ENCODE measurements around the gene ADD2. TPM values are rescaled to one million over a fixed set of nuclear protein-coding genes. Genes with fewer than 3 reads are reported as not detected.
"Not testable (repeated sequence)": the region's sequence is repeated elsewhere in the genome, so short reads cannot be mapped to it uniquely, and the experiment has no call there.

The ADD2 gene
- total RNA-seq, 6 experiments from 2014 or later, result not detected

DNA sequence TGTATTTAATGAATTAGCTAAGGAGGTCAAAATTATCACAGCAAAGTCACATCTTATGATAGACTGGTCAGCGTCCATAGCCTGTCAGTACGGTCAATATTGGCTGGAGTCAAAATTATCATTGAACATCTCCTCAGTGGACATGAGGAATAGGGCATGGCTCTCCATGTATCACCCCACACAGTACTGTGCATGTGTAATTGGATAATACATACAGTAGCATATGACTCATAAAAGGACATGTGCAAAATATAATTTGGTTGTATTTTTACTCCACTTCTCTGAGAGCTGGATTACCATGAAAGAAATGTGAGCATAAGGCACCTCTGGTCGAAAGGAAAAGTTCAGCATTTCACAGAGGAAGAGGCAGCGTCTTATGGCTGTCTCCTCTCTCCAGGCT, 24.9 kb downstream of the ADD2 start:
- TF ChIP-seq, protein P1, sequence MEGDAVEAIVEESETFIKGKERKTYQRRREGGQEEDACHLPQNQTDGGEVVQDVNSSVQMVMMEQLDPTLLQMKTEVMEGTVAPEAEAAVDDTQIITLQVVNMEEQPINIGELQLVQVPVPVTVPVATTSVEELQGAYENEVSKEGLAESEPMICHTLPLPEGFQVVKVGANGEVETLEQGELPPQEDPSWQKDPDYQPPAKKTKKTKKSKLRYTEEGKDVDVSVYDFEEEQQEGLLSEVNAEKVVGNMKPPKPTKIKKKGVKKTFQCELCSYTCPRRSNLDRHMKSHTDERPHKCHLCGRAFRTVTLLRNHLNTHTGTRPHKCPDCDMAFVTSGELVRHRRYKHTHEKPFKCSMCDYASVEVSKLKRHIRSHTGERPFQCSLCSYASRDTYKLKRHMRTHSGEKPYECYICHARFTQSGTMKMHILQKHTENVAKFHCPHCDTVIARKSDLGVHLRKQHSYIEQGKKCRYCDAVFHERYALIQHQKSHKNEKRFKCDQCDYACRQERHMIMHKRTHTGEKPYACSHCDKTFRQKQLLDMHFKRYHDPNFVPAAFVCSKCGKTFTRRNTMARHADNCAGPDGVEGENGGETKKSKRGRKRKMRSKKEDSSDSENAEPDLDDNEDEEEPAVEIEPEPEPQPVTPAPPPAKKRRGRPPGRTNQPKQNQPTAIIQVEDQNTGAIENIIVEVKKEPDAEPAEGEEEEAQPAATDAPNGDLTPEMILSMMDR (IDR thresholded peaks at IDR 0.05), result no peak
- no peaks in the 10 kb centered on the region for H3K9me3 Mint-ChIP-seq
- DNase-seq, result no peak
- no peaks in the 10 kb centered on the region for H3K36me3 Mint-ChIP-seq (ENCODE audit: low read depth)
- H3K4me3 Mint-ChIP-seq, result no peak overlapping the region
- H3K27me3 Mint-ChIP-seq (ENCODE audit: insufficient read depth), result peaks cover 8% of the 10 kb centered on the region
- no peaks in the 10 kb centered on the region for H3K4me1 Mint-ChIP-seq (ENCODE audit: low read depth)
- no peak overlapping the region for H3K27ac Mint-ChIP-seq

DNA sequence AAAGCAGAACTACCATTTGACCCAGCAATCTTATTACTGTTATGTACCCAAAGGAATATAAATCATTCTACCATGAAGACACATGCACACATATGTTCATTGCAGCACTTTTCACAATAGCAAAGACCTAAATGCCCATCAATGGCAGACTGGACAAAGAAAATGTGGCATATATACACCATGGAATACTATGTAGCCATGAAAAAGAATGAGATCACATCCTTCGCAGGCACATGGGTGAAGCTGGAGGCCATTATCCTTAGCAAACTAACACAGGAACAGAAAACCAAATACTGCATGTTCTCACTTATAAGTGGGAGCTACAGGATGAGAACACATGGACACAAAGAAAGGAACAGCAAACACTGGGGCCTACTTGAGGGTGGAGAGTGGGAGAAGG, 28.5 kb downstream of the ADD2 start:
- not testable (repeated sequence) for H3K4me3 Mint-ChIP-seq; H3K9me3 Mint-ChIP-seq; H3K27me3 Mint-ChIP-seq (ENCODE audit: insufficient read depth); H3K4me1 Mint-ChIP-seq (ENCODE audit: low read depth); DNase-seq; H3K27ac Mint-ChIP-seq; H3K36me3 Mint-ChIP-seq (ENCODE audit: low read depth)

DNA sequence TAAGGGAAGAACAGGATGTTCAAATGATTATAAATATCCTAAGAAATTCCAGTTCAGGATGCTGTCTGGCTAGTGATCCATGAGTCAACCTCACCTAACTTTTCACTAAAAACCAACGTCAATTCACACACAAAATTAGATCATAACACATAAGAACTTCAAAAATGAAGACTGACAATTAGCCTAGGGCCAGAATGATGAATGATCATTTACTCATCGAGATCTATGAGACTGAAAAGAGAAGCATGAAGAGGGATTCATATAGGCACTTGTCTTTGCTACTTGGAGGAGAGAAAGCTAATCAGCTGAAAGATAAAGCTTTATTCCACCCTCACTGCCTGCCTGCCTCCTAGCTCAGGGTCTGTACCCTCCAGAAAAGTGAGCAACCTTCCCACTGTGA, 29.8 kb downstream of the ADD2 start:
- Mint-ChIP-seq H3K4me3 (no peak overlapping the region), H3K9me3 (no peaks in the 10 kb centered on the region), H3K4me1 (ENCODE audit: low read depth) (no peaks in the 10 kb centered on the region), H3K36me3 (ENCODE audit: low read depth) (no peaks in the 10 kb centered on the region), H3K27me3 (ENCODE audit: insufficient read depth) (peaks cover 10% of the 10 kb centered on the region), H3K27ac (no peak overlapping the region)
- TF ChIP-seq, protein P1 (IDR thresholded peaks at IDR 0.05), result no peak
- DNase-seq, result no peak

DNA sequence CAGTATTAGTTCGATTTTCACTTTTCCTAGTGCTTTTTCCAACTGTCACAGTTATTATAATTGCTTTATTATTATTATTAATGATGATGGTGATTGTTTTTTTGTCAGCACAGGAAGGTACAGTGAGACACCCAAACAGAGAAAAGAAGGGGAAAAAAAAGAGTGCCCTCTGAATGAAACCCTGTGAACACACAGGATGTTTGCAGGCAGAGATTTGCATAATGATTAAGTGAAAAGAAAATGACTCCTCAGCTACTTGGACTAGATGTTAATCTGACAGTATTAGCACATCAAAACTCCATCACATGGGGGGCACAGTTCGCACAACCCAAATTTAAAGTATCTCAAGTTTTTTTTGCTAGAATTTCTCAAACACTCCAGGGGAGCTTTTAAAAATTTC, 32.9 kb downstream of the ADD2 start:
- Mint-ChIP-seq H3K9me3 (no peaks in the 10 kb centered on the region), H3K4me3 (no peak overlapping the region), H3K27ac (no peak overlapping the region), H3K36me3 (ENCODE audit: low read depth) (no peaks in the 10 kb centered on the region), H3K27me3 (ENCODE audit: insufficient read depth) (peaks cover 16% of the 10 kb centered on the region), H3K4me1 (ENCODE audit: low read depth) (no peaks in the 10 kb centered on the region)
- no peak for DNase-seq
- TF ChIP-seq, protein P1 (IDR thresholded peaks at IDR 0.05), result no peak

DNA sequence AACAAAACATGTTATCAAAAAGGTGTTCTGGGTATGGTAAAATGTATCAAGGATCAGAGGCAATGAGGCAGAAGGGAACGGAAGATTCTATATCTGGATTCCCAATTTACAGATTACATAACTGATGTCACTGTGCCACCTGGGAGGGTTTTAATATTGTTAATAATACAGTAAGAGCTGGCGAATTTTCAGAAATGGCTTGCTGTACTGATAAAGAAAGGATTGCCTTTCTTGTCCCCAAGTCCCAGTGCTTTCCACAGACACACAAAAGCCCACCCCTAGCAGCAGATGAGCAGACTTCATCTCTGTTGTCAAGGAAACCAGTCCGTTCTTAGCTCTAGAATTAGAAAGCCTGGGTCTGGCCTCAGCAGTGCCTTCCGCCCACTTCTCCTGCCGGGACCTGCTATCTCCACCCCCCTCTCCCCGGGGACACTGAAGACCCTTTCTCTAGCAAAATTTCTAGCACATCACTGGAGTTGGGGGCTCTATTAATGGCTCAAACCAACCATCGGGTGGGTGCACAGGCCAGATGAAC, 34.3 kb downstream of the ADD2 start:
- no peak for DNase-seq
- Mint-ChIP-seq H3K27ac (no peak overlapping the region), H3K4me3 (no peak overlapping the region), H3K36me3 (ENCODE audit: low read depth) (no peaks in the 10 kb centered on the region), H3K4me1 (ENCODE audit: low read depth) (no peaks in the 10 kb centered on the region), H3K27me3 (ENCODE audit: insufficient read depth) (peaks cover 20% of the 10 kb centered on the region), H3K9me3 (no peaks in the 10 kb centered on the region)
- TF ChIP-seq, protein P1 (IDR thresholded peaks at IDR 0.05), result no peak

DNA sequence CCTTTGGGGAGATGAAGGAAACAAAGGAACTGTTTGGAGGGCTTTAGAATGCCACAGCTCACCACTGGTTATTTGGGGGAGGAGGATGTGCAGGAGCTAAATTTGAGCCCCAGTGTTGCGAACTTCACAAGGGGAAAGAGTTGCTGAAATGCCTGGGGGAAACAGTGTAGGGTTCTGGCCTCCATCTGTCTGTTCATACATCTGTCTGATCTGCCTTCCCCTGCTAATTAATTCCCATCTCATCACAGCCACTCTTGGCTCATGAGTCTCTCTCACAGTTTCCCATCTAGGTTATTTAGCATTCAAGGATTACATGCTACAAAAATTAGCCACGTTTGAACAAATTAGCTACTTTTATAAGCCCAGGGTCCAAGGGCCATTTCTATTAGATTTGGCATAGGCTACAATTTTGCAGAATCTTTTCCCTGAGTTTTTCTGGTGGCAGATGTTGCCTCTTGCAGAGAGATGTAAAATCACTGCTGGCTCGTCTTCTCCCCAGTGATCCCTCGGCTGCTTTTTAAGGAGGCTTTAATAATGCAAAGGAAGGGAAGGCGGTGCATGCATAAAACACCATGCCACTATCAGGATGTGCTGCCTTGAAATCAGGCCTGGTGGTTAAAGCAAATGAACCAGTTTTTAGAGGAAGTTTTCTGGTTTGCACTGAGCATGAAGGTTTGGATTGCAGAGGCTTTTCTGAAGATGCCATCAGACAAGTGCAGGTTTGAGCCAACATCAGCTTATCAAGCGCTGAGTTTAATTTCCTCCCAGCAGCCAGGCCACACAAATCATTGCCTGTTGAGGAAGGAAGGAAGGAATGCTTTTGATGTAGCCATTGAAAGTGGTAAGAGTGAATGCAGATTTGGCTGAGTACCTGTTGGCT, 35.0 kb downstream of the ADD2 start:
- TF ChIP-seq, protein P1 (IDR thresholded peaks at IDR 0.05), result no peak
- Mint-ChIP-seq H3K36me3 (ENCODE audit: low read depth) (no peaks in the 10 kb centered on the region), H3K9me3 (no peaks in the 10 kb centered on the region), H3K27me3 (ENCODE audit: insufficient read depth) (peaks cover 20% of the 10 kb centered on the region), H3K4me3 (no peak overlapping the region), H3K27ac (no peak overlapping the region), H3K4me1 (ENCODE audit: low read depth) (no peaks in the 10 kb centered on the region; the same call in 1 of the 2 replicates)
- DNase-seq, result no peak
